Measurements from ENCODE around the gene ADK.

- TF ChIP-seq CTCF (IDR thresholded peaks at IDR 0.05; ENCODE audit: insufficient read depth, low read length) (no peak), GABPA (IDR thresholded peaks at IDR 0.05; ENCODE audit: low read depth) (no peak), POLR2AphosphoS5 (IDR thresholded peaks at IDR 0.05; ENCODE audit: low read depth) (no peak), REST (IDR thresholded peaks at IDR 0.05; ENCODE audit: insufficient replicate concordance, low read depth) (no peak), SPI1 (IDR thresholded peaks at IDR 0.05; ENCODE audit: borderline replicate concordance, low read depth) (no peak)
Measured at GRCh38 chr10:74121368-74121767, 29.7 kb upstream of the ADK start.

All from HL-60 (cell line).